Kidney (tissue), 14 donors: ENCODE results near the gene PHF23. TPM values are rescaled to one million over a fixed set of nuclear protein-coding genes. Genes with fewer than 3 reads are reported as not detected.
A peak's percentile ranks its signal among the peaks of the same experiment; 100 is the strongest.

ENCODE experiments used
- DNase-seq, 5 donors: peaks; one replicate each; pipeline ENCODE4 v3.0.0-alpha.2; 2013 to 2020
- FAIRE-seq: peaks from 2 replicates; lab custom pipeline; 2012; peaks lifted over from hg19 to GRCh38; lab: Jason Lieb, UNC
- H3K27ac ChIP-seq, 2 donors: one replicate each; pipeline ENCODE4 v1.7.0; 2013; ENCODE audit warnings: low read depth in 2 of 2, low read length in 2 of 2, inconsistent platforms in 1 of 2
- H3K27me3 ChIP-seq: one replicate; pipeline ENCODE4 v1.7.1; 2013; ENCODE audit warnings: low read length, inconsistent platforms; ENCODE audit not compliant: control insufficient read depth, insufficient read depth
- H3K36me3 ChIP-seq, 3 donors: one replicate each; pipeline versions ENCODE4 v1.7.0 to v1.7.1; 2013; ENCODE audit warnings: low read length in 3 of 3, control low read depth in 1 of 3, inconsistent platforms in 1 of 3; ENCODE audit not compliant: insufficient read depth in 3 of 3, control insufficient read depth in 2 of 3
- H3K4me1 ChIP-seq, 3 donors: one replicate each; pipeline versions ENCODE4 v1.7.0 to v1.7.1; 2013; ENCODE audit warnings: low read length in 3 of 3, inconsistent platforms in 1 of 3, low read depth in 1 of 3; ENCODE audit not compliant: control insufficient read depth in 2 of 3, insufficient read depth in 2 of 3
- H3K4me3 ChIP-seq, 3 donors: one replicate each; pipeline versions ENCODE4 v1.7.0 to v1.8.1; 2013; ENCODE audit warnings: low read length in 3 of 3, control low read depth in 1 of 3, inconsistent platforms in 1 of 3
- H3K9ac ChIP-seq, 3 donors: one replicate each; pipeline versions ENCODE4 v1.7.0 to v1.7.1; 2013; ENCODE audit warnings: low read length in 3 of 3, control low read depth in 1 of 3, inconsistent platforms in 1 of 3
- H3K9me3 ChIP-seq, 3 donors: one replicate each; pipeline versions ENCODE4 v1.7.0 to v1.7.1; 2013; ENCODE audit warnings: low read length in 3 of 3, control low read depth in 1 of 3, inconsistent platforms in 1 of 3; ENCODE audit not compliant: control insufficient read depth in 2 of 3, insufficient read depth in 1 of 3
- intact Hi-C: fragments of 100-400 bp; cut with DNase I; formaldehyde crosslinking; loops from one replicate; pipeline ENCODE4 v1.11.1; 2022
- polyA plus RNA-seq: library from polyadenylated mRNA; stranded (reverse); fragments of 350-450 nt; fragmentation: Illumina TruSeq; extraction: RNeasy Lipid Tissue Mini Kit (QIAGEN cat#74804); gene quantifications from one replicate; pipeline ENCODE4 v1.2.3, GENCODE V29; 2014; ENCODE audit warnings: low read depth, low replicate concordance; ENCODE audit not compliant: insufficient read depth
- total RNA-seq: library from RNA; stranded (reverse); fragmentation: NEBNext Ultra II Directional; extraction: Animal tissue kit (Norgen Biotek cat#: 25700); gene quantifications from one replicate; pipeline ENCODE4 v1.2.1, GENCODE V29; 2021
- TF ChIP-seq, protein P1 (sequence below): IDR thresholded peaks from 3 replicates; pipeline ENCODE4 v1.5.1; 2012; ENCODE audit warnings: mild to moderate bottlenecking, moderate library complexity, borderline replicate concordance; ENCODE audit not compliant: insufficient read depth; ENCODE audit errors: extremely low read depth
- donor health status: control.
- donor health status: control.
- donor health status: control.
- donor health status: control.
- donor health status: control.
- donor health status: DM: yes; HTN: yes; CAD: no.
- donor health status: Normal renal cell carcinoma (clear cell type).

The PHF23 gene
- total and polyA plus RNA-seq, 2 donors from 2014 or later: 28.1 to 48.5 TPM

GRCh38 chr17:7281074-7281952, 42.1 kb upstream of the PHF23 start, which contains the start of gene SLC2A4:
TSS of gene SLC2A4 (plus strand) at chr17:7281718. CDS start at chr17:7281935, 217 bp downstream.
- intact Hi-C loops: no loop called here
- H3K9me3 ChIP-seq: no peaks in the 10 kb centered on the region
- H3K4me3 ChIP-seq: peak within 1 kb of the TSS; percentile 30 to 46 (median 35)
- peak within 1 kb of the TSS; percentile 90 to 94 for H3K27ac ChIP-seq
- H3K27me3 ChIP-seq: no peaks in the 10 kb centered on the region
- no peaks in the 10 kb centered on the region for H3K36me3 ChIP-seq
- DNase-seq (peak; percentile 97 to 99 (median 98)), FAIRE-seq (peak; percentile 46)
- TF ChIP-seq, protein P1, sequence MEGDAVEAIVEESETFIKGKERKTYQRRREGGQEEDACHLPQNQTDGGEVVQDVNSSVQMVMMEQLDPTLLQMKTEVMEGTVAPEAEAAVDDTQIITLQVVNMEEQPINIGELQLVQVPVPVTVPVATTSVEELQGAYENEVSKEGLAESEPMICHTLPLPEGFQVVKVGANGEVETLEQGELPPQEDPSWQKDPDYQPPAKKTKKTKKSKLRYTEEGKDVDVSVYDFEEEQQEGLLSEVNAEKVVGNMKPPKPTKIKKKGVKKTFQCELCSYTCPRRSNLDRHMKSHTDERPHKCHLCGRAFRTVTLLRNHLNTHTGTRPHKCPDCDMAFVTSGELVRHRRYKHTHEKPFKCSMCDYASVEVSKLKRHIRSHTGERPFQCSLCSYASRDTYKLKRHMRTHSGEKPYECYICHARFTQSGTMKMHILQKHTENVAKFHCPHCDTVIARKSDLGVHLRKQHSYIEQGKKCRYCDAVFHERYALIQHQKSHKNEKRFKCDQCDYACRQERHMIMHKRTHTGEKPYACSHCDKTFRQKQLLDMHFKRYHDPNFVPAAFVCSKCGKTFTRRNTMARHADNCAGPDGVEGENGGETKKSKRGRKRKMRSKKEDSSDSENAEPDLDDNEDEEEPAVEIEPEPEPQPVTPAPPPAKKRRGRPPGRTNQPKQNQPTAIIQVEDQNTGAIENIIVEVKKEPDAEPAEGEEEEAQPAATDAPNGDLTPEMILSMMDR: no peak
- H3K9ac ChIP-seq: peak within 1 kb of the TSS in 2 of 3 donors; percentile 52 to 84
- H3K4me1 ChIP-seq: peaks cover 0 to 14% (median 0%) of the 10 kb centered on the region in 3 donors

DNA sequence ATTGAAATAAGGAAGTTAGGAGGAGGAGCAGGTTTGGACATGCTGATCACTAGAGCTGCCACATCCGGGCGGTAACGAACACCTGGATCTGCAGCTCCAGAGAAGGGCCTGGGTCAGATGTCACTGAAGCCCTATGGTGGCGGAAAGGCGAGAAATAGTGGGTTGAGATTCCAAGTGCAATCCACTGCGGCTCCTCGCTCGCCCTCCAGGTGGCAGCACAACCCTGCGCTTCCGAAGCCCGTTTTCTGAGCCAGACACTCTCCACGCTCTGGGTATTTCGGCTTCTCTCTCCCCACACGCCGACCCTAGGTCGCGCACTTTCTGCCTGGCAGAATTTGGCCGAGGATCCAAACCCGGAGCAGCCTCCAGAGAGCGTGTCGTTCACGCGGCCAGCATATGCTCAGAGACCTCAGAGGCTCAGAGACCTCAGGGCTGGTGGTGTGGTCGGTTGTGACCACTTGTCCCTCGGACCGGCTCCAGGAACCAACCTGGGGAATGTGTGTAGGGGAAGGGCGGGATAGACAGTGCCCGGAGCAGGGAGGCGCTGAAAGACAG, 41.3 kb upstream of the PHF23 start:
- TF ChIP-seq, protein P1: peak; percentile 92
- peak overlapping the region in 2 of 3 donors; percentile 52 to 84 for H3K9ac ChIP-seq
- intact Hi-C loops: no loop called here
- no peaks in the 10 kb centered on the region for H3K36me3 ChIP-seq
- peak; percentile 91 to 94 (median 91) for DNase-seq
- H3K27me3 ChIP-seq: no peaks in the 10 kb centered on the region
- peaks cover 0 to 14% (median 0%) of the 10 kb centered on the region in 3 donors for H3K4me1 ChIP-seq
- H3K4me3 ChIP-seq: peak overlapping the region; percentile 17 to 46 (median 35)
- peak overlapping the region; percentile 90 to 94 for H3K27ac ChIP-seq
- no peak for FAIRE-seq
- H3K9me3 ChIP-seq: no peaks in the 10 kb centered on the region

- H3K4me3 ChIP-seq: no peak overlapping the region
- peaks cover 0 to 14% (median 0%) of the 10 kb centered on the region in 3 donors for H3K4me1 ChIP-seq
- no peak overlapping the region for H3K9ac ChIP-seq
- no peaks in the 10 kb centered on the region for H3K9me3 ChIP-seq
- no peak for DNase-seq
- no peaks in the 10 kb centered on the region for H3K27me3 ChIP-seq
- no peak overlapping the region for H3K27ac ChIP-seq
- no peaks in the 10 kb centered on the region for H3K36me3 ChIP-seq
- FAIRE-seq: no peak
- TF ChIP-seq, protein P1: no peak
- intact Hi-C loops: no loop called here
Observed at GRCh38 chr17:7279448-7279847, 40.2 kb upstream of the PHF23 start.
